HG03342 (cell line): ENCODE data around the gene CACNA1B.
"Not testable (repeated sequence)": the region's sequence is repeated elsewhere in the genome, so short reads cannot be mapped to it uniquely, and the experiment has no call there.

Source experiments
- ATAC-seq: cut with Tn5 transposase; IDR thresholded peaks from one replicate; pipeline ENCODE4 v1.9.1; 2021; ENCODE audit warnings: mild to moderate bottlenecking, moderate library complexity; ENCODE audit not compliant: unreplicated experiment

Gene CACNA1B

DNA sequence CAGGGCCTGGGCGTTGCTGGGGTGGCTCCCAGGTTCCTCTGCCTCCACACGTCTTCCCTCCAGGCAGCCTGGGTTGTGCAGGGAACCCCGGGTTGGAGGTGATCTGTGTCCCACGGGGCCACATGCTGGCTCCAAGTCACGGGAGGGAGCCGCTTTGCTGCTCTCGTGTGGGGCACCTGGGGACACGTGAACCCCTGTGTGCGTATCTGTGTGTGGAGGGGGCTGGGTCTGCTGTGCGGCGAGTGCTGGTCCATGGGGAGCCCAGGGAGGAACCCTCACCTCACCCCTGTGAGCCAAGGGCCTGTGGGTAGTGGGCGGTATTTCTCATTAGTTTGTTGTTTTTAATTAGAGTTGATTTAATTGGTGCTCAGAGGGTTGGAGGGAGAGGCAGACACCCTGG, 7.5 kb downstream of the CACNA1B start:
- ATAC-seq, result not testable (repeated sequence)

DNA sequence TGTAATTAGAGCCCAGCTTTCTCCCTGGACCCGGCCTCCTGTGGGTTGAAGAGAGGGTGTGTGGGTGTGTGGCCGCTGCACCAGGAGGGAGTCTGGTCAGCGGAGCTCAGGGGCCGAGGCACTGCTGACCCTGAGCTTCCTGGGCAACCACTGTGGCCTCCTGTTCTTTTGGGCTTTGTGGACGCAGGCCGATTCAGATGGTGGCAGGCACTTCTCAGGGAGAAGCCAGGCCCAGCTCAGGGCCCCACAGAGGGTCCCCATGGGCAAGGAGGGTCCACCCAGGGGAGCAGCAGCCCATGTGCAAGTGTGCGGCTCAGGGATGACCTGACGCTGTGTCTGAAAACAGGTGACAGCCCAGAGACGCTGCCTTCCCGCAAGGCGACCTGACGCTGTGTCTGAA, 11.0 kb downstream of the CACNA1B start:
- ATAC-seq, result not testable (repeated sequence)

DNA sequence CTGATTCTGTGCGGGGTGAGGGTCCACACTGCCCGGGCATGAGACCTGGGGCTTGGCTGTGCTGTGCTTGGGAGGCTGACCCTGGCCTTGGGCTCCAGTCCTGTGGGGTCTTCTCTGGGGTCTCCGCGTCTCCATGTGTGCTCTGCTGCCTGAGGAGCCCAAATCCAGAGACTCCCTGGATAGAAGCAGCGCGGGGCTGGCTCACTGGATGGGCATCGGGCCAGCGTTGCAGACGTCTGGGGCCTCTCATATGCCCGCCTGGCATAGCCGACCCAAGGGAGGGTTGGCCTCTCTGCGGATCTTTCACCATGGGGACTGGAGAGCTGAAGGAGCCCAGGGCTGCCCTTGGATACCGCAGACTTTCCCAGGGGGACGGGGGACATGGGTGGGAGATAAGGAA, 12.4 kb downstream of the CACNA1B start:
- not testable (repeated sequence) for ATAC-seq

- not testable (repeated sequence) for ATAC-seq
Measured at GRCh38 chr9:137890768-137891587, 13.4 kb downstream of the CACNA1B start.

GRCh38 chr9:137891588-137892423, 14.2 kb downstream of the CACNA1B start:
- ATAC-seq, result no peak

- no peak for ATAC-seq
Measured at GRCh38 chr9:137892424-137893191, 15.0 kb downstream of the CACNA1B start.

GRCh38 chr9:137893670-137894069, 16.1 kb downstream of the CACNA1B start:
- no peak for ATAC-seq

- no peak for ATAC-seq
Measured at GRCh38 chr9:137899551-137900360, 22.2 kb downstream of the CACNA1B start.

- ATAC-seq, result no peak
Measured at GRCh38 chr9:137900584-137901310, 23.2 kb downstream of the CACNA1B start.

DNA sequence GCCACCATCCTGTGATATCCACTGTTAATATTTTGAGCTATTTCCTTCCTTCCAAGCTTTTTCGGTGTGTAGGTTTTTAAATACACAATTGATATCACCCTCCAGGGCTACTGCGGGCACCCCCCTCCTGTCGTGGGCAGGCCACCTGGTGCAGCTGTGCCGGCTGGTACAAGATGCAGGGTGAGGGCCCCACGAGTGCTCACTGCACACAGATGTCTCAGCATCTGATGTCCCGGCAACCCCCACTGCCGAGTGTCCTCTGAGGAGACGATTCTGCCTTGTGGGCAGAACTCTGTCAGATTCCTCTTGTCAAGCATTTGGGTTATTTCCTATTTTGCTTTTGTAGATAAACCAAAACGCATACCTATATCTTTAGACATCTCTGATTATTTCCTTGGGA, 25.1 kb downstream of the CACNA1B start:
- no peak for ATAC-seq

GRCh38 chr9:137905740-137906139, 28.2 kb downstream of the CACNA1B start:
- ATAC-seq, result no peak

DNA sequence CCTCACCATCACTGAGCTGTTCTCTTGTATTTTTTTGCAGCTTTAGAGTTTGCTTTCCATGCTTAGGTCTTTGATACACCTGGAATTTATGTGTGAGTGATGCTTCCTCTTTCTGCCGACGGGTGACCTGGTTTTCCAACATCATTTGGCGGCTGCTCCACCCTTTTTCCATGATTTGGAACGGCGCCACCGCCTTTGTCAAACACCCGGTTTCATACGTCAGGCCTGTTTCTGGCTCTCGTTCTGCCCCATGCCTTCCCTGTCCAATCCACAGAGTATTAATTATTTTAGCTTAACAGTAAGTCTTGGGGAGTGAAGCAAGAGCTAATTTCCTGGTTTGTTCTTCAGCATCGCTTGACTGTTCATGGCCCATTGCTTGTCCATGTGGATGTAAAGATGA, 30.2 kb downstream of the CACNA1B start:
- no peak for ATAC-seq

DNA sequence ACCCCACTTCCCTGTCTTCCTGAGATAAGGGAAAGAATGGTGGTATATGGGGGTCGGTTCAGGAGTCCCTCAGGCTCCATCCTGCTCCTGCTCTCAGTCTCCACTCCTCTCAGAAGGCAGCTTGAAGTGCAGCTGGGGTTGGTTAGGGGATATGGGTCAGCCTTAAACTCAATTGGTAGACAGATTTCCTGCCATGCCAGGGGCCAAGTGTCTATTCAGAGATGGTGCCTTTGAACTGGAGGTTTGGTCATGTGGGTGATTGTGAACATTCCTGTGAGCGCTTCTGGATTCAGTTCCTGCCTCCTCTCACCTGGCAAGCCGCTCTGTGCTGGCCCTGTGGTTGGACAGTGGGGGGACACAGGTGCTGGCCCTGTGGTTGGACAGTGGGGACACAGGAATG, 35.1 kb downstream of the CACNA1B start:
- ATAC-seq, result no peak

- no peak for ATAC-seq
Measured at GRCh38 chr9:137913132-137913531, 35.5 kb downstream of the CACNA1B start.

- no peak for ATAC-seq
Measured at GRCh38 chr9:137913771-137914767, 36.5 kb downstream of the CACNA1B start.

GRCh38 chr9:137916540-137916939, 39.0 kb downstream of the CACNA1B start:
- ATAC-seq, result no peak

- ATAC-seq, result no peak
Measured at GRCh38 chr9:137917116-137917515, 39.5 kb downstream of the CACNA1B start.

DNA sequence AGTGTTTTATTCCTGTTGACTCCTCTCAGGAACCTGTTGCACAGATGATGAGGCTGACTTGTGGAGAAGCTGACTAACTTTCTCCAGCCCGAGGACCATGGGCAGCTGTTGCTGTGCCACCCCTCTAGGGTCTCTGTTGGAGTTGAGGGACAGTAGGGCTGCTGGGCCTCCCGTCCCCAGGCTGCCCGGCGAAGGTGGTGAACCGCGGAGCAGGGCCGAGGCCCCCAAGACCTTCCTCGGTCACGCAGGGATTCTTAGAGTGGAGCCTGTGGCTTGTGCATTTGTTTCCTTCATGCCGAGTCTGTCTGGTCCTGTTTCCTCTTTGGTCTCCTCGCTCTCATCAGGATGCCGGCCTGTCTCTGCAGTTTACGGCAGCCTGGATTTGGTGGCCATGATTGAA, 40.2 kb downstream of the CACNA1B start:
- no peak for ATAC-seq
